ENCODE results near the gene SHCBP1L.

DNA sequence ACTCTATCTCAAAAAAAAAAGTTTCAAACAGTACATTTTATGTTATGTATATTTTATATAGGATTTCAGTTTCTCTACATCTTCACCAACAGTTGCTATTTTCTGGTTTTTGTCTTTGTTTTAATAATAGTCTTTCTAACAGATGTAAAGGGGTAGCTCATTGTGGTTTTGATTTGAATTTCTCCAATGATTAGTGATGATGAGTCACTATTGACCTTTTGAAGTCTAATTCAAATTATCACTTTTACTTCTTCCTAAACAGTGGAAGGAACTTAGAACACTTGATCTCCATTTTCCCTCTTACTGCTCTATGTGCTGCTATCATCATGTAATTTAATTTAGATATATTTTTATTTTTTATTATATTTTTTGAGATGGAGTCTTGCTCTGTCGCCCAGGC, 31.7 kb upstream of the SHCBP1L start:
- TF ChIP-seq, protein P1, sequence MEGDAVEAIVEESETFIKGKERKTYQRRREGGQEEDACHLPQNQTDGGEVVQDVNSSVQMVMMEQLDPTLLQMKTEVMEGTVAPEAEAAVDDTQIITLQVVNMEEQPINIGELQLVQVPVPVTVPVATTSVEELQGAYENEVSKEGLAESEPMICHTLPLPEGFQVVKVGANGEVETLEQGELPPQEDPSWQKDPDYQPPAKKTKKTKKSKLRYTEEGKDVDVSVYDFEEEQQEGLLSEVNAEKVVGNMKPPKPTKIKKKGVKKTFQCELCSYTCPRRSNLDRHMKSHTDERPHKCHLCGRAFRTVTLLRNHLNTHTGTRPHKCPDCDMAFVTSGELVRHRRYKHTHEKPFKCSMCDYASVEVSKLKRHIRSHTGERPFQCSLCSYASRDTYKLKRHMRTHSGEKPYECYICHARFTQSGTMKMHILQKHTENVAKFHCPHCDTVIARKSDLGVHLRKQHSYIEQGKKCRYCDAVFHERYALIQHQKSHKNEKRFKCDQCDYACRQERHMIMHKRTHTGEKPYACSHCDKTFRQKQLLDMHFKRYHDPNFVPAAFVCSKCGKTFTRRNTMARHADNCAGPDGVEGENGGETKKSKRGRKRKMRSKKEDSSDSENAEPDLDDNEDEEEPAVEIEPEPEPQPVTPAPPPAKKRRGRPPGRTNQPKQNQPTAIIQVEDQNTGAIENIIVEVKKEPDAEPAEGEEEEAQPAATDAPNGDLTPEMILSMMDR (IDR thresholded peaks at IDR 0.05; ENCODE audit: low read depth, low read length, missing input control) = no peak
- TF ChIP-seq, protein P2, sequence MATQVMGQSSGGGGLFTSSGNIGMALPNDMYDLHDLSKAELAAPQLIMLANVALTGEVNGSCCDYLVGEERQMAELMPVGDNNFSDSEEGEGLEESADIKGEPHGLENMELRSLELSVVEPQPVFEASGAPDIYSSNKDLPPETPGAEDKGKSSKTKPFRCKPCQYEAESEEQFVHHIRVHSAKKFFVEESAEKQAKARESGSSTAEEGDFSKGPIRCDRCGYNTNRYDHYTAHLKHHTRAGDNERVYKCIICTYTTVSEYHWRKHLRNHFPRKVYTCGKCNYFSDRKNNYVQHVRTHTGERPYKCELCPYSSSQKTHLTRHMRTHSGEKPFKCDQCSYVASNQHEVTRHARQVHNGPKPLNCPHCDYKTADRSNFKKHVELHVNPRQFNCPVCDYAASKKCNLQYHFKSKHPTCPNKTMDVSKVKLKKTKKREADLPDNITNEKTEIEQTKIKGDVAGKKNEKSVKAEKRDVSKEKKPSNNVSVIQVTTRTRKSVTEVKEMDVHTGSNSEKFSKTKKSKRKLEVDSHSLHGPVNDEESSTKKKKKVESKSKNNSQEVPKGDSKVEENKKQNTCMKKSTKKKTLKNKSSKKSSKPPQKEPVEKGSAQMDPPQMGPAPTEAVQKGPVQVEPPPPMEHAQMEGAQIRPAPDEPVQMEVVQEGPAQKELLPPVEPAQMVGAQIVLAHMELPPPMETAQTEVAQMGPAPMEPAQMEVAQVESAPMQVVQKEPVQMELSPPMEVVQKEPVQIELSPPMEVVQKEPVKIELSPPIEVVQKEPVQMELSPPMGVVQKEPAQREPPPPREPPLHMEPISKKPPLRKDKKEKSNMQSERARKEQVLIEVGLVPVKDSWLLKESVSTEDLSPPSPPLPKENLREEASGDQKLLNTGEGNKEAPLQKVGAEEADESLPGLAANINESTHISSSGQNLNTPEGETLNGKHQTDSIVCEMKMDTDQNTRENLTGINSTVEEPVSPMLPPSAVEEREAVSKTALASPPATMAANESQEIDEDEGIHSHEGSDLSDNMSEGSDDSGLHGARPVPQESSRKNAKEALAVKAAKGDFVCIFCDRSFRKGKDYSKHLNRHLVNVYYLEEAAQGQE (IDR thresholded peaks at IDR 0.05) = no peak
- TF ChIP-seq, protein P3, sequence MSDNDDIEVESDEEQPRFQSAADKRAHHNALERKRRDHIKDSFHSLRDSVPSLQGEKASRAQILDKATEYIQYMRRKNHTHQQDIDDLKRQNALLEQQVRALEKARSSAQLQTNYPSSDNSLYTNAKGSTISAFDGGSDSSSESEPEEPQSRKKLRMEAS (IDR thresholded peaks at IDR 0.05) = no peak
- TF ChIP-seq RAD21 (IDR thresholded peaks at IDR 0.05) (no peak), TAF1 (conservative IDR thresholded peaks at IDR 0.05) (no peak), FOXA2 (IDR thresholded peaks at IDR 0.05) (no peak)
- TF ChIP-seq, protein P4, sequence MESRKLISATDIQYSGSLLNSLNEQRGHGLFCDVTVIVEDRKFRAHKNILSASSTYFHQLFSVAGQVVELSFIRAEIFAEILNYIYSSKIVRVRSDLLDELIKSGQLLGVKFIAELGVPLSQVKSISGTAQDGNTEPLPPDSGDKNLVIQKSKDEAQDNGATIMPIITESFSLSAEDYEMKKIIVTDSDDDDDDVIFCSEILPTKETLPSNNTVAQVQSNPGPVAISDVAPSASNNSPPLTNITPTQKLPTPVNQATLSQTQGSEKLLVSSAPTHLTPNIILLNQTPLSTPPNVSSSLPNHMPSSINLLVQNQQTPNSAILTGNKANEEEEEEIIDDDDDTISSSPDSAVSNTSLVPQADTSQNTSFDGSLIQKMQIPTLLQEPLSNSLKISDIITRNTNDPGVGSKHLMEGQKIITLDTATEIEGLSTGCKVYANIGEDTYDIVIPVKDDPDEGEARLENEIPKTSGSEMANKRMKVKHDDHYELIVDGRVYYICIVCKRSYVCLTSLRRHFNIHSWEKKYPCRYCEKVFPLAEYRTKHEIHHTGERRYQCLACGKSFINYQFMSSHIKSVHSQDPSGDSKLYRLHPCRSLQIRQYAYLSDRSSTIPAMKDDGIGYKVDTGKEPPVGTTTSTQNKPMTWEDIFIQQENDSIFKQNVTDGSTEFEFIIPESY (IDR thresholded peaks at IDR 0.05) = no peak
- TF ChIP-seq, protein P5, sequence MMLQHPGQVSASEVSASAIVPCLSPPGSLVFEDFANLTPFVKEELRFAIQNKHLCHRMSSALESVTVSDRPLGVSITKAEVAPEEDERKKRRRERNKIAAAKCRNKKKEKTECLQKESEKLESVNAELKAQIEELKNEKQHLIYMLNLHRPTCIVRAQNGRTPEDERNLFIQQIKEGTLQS (IDR thresholded peaks at IDR 0.05) = no peak
